ENCODE measurements around the gene DPM2. TPM values are rescaled to one million over a fixed set of nuclear protein-coding genes. Genes with fewer than 3 reads are reported as not detected.

Gene DPM2
- total RNA-seq, 1 donor from 2014 or later: 11.2 TPM

DNA sequence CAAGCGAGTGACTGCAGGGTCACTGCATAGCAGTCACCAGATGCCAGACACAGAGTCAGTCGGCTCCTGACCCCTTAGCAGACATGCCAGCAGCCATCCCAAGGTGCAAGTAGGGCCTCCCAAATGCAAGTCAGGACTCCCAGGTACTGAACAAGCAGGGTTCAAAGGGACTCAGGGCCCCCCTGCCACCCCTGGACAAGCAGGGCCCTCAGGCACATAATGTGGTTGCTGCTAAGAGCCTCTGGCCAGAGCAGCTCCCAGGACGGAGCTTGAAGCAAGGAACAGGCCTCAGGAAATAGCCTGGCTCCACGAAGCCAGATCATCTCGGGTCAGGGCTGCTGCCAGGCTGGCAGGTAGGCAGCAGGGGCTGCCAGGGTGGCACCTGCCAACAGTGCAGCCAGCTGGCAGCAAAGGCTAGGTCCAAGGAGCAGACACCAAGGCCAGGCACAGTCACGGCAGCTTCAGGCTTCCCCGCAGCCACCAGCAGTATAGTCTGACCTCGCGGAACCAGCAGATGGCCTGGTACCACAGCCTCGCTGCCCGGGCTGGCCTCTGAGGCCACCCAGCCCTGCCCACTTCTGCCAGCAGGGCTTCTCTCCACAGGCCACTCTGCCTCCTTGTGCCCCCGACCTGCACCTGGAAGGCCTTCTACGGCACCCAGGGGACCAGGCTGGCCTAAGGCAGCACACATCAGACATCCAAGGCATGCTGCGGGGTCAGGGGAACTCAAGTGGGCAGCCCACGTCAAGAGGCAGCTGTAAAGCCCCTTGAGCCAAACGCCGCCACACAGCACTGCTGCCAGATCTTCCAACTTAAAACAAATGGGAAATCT, 35.7 kb upstream of the DPM2 start:
- DNase-seq: no peak

DNA sequence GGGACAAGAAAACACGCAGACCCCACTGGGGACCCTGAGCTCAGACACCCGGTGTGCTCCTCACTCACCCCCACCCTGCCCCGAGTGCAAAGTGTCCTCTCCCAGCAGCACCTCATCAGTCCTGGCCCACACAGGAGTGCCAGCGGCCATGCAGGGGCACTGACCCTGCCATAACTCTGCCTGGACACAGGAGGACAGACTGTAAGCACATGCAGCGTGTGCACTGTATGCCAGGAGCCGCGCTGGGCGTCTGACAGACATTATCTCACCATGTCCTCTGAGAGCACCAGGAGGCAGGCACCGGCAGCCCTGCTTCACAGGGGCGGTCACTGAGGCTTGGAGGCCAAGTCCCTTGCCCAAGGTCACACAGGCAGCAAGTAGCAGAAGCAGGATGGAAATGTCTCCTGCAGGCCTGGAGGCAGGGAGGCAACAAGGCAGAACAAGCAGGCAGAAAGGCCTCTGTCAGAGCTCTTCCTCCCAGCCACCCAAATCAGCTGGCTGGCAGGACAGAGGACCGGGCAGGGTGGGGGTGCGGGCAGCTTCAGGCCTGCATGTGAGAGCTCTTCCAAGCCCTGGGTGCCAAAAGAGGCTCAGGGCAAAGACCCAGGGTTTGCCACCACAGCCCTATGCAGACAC, 34.7 kb upstream of the DPM2 start:
- no peak for DNase-seq

DNA sequence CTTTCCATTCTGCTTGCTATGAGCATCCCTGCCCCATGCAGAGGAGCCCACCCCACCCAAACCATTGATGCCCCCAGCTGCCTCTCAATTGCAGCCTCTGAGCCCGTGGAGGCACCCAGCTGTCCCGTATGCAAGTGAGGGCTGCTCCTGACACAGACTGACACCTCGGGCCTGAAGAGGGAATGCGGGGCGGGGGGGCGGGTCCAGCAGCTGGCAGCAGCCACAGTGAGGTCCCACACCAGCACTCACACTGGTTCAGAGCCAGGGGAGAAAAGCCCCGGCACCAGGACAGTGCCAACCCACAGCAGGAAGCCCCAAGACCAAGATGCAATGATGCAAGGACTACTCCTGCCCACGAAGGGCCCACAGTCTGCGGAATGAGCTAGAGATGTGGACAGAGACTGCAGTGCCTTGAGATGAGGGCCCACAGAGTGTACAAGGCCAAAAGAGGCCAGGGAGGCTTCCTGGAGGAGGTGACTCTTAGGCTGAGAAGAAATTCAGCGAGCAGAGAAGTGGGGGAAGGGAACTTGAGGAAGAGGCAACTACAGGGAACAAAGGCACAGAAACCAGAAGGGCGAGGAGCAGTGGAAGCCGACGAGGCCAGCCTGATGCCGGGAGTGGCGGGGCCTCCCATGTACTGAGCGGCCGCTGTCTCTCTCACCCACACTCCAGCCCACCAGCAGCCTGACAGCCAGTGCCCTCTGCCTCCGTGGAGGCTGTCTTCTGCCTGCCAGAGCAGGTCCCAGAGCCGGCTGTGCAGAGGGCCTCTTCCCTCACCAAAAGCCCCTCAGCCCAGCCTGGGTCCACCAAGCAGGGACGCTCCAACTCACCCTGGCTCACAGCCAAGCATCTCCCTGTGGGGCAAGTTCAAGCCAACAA, 33.9 kb upstream of the DPM2 start:
- DNase-seq: no peak

DNA sequence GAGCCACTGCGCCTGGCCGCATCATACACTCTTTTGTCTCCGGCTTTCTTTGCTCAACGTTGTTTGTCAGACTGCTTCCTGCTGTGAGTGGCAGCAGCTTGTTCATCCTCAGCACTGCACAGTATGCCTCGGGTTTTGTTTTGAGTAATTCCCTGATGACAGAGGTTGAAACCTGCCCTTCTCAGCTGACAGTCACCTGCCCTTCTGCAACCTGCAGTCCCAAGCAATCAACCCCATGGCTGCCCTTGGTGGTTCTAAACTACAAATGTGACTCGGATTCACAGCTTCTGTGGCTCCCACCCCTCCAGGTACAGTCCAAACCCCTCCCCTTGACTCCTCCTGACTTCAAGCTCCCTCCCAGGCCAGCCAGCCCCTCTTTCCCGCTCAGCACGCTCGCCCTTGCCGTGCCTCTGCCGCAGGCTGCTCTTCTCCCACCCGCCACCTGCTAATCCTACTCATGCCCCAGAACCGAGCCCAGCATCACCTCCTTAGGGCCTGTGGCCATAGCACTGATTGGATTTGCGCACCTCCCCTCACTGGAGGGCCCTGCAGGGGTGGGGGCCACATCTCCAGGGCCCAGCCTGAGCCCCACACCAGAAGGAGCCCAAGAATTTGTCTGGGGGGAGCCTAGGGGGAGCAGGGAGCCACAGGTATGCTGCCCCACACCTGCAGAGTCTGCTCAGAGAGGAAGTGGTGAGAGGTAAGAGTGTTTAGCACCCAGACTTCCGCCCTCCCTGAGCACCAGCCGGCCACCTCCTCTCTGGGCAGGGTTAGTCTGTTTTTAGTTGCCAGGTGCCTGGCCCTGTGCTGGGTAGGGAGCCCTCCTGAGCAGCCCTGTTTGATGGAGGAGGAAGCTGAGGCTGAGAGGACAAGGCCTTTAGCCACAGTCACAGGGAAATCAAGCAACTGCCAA, 33.0 kb upstream of the DPM2 start:
- DNase-seq: no peak

DNA sequence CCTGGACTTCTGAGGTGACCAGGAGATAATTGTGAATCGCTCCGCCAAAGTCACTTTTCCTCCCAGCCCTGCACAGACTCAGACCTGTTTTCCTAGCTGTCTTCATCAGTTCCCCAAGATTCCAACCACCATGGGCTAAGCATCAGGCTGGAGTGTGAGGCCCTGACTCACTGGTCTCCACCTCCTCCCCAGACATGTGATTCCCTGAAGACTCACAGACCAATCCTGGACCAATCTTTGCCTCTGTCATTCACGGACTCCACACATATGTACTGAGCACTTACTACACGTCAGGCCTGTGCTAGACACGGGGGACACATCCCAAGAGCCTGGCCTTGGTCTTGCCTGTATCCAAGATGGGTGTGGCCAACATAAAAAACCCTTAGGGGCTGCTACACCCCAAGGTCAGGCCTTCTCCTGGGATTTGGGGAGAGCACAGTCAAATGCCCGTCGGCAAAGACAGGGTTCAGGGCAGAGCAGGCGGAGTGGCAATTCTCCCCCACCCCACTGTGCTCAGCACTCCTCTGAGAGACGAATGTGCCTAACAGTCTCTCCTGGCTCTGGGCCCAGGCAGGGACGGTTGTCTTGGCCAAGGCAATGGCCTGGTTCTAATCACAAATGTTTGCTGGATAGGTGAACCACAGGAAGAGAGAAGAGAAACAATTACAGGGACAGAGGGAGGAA, 31.2 kb upstream of the DPM2 start:
- peak; percentile 63 for DNase-seq

DNA sequence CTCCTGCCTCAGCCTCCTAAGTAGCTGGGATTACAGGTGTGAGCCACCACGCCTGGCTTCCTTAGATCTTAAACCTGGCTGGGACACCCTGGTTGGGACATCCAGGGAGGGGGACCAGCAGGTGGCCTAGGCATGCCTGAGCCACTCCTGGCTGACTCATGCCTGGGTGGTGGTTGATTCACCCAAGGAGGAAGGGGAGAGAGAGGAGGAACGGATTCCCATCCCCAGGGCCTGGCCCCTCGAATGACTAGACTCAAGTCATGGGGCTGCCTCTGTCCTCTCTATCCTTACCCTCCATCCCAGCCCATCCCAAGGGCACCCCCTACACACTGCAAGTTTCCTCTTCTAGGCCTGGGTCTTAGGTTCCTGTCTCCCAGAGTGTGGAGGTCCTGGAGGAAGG, 30.4 kb upstream of the DPM2 start:
- DNase-seq: no peak

DNA sequence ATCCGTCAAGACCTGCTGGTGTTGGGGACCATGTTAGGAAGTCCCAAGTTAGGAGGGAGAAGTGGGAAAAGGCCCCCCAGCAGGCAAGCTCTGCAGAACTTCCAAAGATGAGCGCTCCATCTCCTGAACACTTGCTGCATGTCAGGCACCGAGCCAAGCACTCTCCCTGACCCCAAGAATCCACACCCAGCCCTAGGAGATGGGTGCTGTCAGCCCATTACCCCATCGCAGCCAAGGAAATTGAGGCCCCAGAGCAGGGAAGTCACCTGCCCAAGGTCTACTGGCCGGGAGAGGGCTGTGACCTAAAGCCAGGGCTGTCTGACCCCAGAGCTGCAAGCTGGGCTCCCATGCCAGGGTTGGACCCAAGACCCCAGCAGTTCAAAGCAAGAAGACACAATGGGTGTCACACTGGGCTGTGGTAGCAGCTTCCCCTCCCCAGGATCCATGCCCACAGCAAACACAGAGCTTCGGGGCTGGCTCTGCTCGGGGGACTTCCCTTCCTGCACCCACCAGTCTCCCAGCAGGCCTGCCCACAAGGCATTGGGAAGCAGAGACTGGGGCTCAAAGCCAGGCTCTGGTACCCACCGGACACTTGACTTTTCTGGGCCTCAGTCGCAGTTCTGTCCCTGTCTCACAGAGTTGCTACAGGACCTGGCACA, 29.6 kb upstream of the DPM2 start:
- DNase-seq: no peak

DNA sequence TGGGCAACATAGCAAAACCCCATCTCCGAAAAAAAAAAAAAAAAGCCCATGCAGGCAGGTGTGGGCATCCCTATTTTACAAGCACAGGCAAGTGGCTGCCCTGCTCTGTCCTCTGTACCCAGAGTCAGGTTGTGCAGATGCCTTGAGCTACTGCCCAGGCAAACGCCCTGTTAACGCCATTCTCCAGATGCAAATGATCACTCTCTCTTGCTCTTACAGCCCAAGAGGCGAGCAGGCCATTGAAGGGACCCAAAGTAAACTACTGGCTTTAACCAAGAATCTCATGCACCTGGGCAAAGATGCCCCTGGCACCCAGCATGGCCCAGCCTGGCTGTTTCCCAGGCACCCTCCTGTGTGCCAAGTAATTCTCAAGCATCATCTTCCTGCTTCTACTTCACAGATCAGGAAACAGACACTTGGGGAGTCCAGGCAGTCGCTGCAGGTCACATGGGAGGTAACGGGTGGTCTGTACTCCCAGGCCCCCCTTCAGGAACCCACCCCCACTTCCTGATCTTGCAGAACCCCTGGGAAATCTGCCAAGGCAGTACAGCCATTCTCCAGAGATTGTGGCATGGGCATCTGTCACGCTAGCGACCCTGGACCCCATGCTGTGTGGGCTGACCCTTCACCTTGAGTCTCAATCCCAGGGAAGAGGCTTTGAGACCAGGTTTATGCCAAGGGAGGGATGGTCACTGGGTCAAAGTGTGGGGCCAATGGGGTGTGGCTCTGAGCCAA, 28.9 kb upstream of the DPM2 start:
- no peak for DNase-seq

DNA sequence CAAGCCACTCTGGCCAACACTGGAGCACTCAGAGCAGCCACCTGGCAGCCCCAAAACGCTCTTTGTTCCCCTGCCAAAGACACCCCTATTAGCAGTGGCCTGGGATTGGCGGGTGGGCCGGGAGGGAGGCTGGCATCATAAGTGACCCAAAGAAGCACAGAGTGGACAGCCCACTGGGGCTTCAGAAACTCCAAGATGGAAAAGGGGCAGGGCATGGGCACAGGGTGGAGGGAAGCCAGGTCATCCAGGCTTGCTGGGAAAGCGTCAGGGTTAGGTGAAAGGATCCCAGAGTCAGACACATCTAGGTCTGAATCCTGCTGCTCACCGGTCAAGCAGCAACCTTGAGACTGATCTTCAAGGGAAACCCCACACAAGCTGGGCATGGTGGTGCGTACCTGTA, 28.3 kb upstream of the DPM2 start:
- no peak for DNase-seq

DNA sequence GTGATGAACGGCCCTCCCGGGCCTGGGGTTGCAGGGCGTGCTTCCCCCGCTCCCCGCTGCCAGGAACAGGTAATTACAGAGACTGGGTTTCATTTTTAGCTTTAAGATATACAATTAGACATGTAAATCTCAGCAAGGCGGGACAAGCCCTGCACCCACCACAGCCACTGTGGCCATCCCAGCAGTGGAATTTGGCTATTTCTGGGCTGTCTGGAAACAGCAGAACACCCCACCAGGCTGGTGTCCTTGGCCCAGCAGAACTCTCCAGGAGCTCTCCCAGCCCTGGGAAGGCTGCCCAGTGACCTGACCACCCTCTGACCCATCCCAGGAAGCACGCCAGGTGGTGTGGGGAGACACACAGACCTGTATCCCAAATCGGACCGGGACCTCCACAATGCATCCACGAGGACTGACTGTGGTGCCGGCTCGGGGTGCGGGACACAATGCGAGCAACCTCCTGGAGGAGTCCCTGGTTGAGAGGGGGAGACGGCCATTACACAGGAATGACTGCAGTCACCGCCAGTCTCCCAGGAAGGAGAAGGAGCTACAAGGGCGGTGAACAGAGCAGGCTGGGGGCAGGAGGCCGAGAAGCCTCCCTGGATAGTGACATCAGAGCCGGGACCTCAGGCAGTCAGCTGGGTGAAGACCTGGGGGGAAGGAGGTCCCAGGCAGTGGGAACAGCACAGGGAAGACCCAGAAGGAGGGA, 25.9 kb upstream of the DPM2 start:
- DNase-seq: no peak

DNA sequence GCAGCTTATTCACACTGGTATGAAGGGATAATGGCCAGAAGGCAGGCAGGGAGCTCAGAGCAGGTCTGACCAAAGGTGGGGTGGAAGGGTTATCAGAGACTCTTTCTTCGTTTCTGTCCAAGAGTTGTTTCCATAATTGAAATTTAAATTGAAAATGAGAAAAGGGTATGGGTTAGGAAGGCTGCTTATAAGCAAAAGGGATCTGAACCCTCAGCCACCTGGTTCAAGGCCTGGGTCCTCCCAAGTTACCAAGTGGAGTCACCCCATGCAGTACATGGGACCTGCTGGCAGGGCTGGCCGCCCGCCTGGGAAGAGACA, 25.3 kb upstream of the DPM2 start:
- DNase-seq: no peak

DNA sequence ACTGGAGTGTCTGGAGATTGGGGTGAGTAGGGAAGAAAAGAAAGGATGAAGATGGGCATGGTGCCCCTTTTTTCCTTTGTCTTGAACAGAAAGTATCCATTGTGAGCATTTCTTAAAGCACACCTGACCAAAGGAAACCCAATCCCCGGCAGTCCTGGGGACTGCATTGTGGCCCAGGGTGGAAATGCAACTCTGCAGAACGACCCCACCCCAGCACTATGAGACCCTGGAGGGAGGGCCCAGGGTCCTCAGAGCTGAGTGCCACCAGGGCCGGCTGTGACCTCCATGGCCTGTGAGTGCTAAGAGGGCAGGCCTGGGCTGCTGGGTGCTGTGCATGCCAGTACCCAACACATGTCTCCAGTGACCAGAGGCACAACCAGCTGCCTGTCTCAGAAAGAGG, 24.6 kb upstream of the DPM2 start:
- DNase-seq: no peak

DNA sequence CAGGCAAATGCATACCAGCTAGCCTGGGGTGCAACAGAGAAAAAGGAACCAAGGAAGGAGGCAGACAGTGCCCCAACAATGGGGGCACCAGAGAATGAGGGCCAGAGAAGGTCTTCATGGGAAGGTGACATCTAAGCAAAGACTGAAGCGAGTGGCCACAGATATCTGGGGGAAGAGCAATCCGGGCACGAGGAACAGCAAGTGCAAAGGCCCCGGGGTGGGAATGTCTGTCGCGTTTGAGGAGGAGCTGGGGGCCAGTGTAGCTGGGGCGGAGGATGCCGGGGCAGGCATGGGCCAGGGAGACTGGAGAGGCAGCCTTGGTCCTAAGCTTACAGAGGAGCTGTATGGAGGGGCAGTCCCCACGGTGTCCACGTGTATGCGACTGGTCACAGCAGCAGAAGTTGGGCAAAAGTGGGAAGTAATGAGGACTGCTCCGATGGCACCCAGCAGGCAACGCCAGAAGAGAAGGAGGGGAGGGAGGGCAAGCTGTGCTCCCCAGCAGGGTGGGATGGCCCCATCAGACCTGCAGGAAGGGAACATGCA, 24.0 kb upstream of the DPM2 start:
- no peak for DNase-seq

DNA sequence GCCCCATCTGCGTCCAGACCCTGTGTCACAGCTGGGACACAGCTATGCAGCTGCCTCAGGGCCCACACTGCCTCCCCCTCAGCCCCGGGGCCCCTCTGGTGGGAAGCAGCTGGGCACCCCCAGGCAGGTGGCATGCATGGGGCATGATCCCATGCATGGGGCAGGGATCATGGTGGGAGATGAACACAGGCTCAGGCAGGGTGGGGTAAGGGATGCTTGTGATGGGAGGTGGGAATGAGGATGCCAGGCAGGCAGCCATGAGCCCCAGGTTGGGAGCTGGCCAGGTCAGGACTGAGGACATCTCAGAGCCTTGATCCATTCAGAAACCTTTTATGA, 23.5 kb upstream of the DPM2 start:
- no peak for DNase-seq

DNA sequence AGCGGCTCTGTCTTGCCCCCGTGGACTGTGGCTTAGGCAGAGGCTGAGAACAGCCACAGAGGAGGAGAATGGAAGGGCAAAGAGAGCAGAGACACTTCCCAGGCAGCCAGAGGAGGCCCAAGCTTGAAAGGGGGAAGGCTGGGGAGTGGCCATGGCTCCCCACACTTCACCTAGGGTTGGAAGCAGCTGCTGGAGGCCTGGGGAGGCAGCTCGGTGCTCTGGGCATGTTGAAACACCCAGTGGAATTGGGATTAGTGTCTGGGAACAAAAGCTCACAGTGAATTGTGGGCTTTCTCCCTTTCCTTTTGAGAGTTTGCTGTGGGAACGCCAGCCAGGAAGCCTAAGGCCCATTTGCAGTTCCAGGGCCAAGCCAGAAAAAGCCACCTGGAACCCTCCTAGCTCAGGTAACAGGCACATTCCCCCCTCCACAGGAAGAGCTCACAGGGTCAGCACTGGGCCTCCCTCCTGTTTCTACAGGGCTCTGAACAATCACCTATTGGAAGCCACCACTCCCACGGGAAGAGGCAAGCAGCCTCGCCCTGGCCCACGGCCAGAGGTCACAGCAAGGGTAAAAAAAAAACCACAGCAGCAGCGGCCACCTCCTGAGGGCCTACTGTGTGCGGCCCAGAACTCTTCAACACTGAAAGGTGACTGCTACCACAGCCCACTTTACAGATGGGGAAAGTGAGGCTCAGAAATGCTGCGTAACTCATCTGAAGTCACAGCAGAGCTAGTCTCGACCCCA, 22.9 kb upstream of the DPM2 start:
- no peak for DNase-seq

DNA sequence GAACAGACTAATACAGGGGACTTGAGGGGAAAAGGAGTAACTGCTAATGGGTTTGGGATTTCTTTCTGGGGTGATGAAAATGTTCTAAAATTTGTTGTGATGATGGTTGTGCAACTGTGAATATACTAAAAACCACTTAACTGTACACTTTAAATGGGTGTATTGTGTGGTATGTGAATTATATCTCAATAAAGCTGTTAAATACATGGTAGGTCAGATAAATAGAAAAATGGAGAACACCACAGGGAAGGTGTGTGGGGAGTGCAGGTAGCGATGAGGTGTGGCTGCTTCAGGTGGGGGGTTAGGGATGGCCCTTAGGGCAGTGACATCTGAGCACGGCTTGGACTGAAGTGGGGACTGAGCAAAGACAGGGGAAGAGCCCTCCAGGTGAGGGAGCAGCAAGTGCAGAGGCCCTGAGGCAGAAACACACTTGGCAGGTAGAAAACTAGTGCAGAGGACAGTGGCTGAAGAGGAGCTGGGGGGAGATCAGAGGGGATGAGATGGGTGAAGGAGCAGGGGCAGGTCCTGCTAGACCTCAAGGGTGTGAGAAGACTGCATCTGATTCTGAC, 22.3 kb upstream of the DPM2 start:
- no peak for DNase-seq

DNA sequence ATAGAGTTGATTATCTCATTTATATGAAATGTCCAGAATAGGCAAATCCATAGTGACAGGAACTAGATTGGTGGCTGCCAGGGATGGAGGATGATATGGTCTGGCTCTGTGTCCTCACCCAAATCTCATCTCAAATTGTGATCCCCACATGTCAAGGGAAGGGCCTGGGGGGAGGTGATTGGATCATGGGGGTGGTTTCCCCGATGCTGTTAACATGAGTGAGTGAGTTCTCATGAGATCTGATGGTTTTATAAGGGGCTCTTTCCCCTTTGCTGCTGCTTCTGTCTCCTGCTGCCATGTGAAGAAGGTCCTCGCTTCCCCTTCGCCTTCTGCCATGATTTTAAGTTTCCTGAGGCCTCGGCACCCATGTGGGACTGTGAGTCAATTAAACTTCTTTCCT, 21.7 kb upstream of the DPM2 start:
- DNase-seq: no peak

DNA sequence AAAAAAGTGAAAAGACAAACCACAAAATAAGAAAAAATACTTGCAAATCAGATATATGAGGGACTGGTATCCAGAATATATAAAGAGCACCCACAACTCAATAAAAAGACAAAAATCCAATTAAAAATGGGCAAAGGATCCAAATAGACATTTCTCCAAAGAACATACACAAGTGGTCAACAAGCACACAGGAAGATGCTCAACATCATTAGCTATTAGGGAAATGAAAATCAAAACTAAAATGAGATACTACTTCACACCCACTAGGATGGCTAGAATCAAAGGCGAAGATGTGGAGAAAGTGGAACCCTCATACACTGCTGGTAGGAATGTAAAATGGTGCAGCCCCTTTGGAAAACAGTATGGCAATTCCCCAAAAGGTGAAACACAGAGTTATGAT, 21.1 kb upstream of the DPM2 start:
- DNase-seq: no peak
